GM12892 (cell line): ENCODE measurements around the gene ZFHX3.

Source experiments
- DNase-seq: peaks from one replicate; pipeline ENCODE4 v3.0.0; 2011; ENCODE audit not compliant: insufficient read length
- FAIRE-seq: peaks from 2 replicates; lab custom pipeline; 2011; peaks lifted over from hg19 to GRCh38; lab: Jason Lieb, UNC
- POLR2A ChIP-seq: IDR thresholded peaks from 2 replicates; pipeline ENCODE4 v1.6.1; 2011; ENCODE audit warnings: low read depth, low read length, control low read depth
- POLR2AphosphoS5 ChIP-seq: IDR thresholded peaks from 2 replicates; pipeline ENCODE4 v1.6.1; 2011; ENCODE audit warnings: low read depth, low read length, control low read depth
- TAF1 ChIP-seq: IDR thresholded peaks from 2 replicates; pipeline ENCODE4 v1.6.1; 2011; ENCODE audit warnings: low read depth, mild to moderate bottlenecking, control low read depth, low read length, borderline replicate concordance

Gene ZFHX3

GRCh38 chr16:72910875-72911274 is 137.1 kb downstream of the ZFHX3 start:
- DNase-seq (no peak), FAIRE-seq (no peak)
- no peak for TF ChIP-seq POLR2A
- no peak for TF ChIP-seq TAF1
- no peak for TF ChIP-seq POLR2AphosphoS5

- DNase-seq: no peak
- TF ChIP-seq POLR2AphosphoS5: no peak
- TF ChIP-seq TAF1: no peak
- no peak for TF ChIP-seq POLR2A
- no peak for FAIRE-seq
Observed at GRCh38 chr16:72910381-72910780, 137.5 kb downstream of the ZFHX3 start.

- no peak for FAIRE-seq
- TF ChIP-seq TAF1 (no peak), POLR2AphosphoS5 (no peak), POLR2A (no peak)
- DNase-seq: no peak
Observed at GRCh38 chr16:72909196-72909595, 138.7 kb downstream of the ZFHX3 start.

- FAIRE-seq (no peak), DNase-seq (no peak)
- TF ChIP-seq POLR2AphosphoS5 (no peak), POLR2A (no peak), TAF1 (no peak)
Observed at GRCh38 chr16:72908362-72909167, 139.4 kb downstream of the ZFHX3 start.

GRCh38 chr16:72905581-72905980 is 142.3 kb downstream of the ZFHX3 start:
- FAIRE-seq: no peak
- TF ChIP-seq POLR2AphosphoS5 (no peak), POLR2A (no peak), TAF1 (no peak)
- DNase-seq: no peak

- TF ChIP-seq POLR2AphosphoS5: no peak
- TF ChIP-seq POLR2A: no peak
- no peak for DNase-seq
- FAIRE-seq: no peak
Observed at GRCh38 chr16:72903176-72903575, 144.8 kb downstream of the ZFHX3 start.

GRCh38 chr16:72902206-72902605 is 145.7 kb downstream of the ZFHX3 start:
- TF ChIP-seq POLR2AphosphoS5: no peak
- no peak for TF ChIP-seq TAF1
- TF ChIP-seq POLR2A: no peak
- DNase-seq (no peak), FAIRE-seq (no peak)

- TF ChIP-seq POLR2AphosphoS5 (no peak), TAF1 (no peak), POLR2A (no peak)
- FAIRE-seq: no peak
Observed at GRCh38 chr16:72901000-72901627, 146.8 kb downstream of the ZFHX3 start.

GRCh38 chr16:72898216-72898825 is 149.6 kb downstream of the ZFHX3 start:
- DNase-seq (no peak), FAIRE-seq (no peak)
- no peak for TF ChIP-seq TAF1

More at GRCh38 chr16:72901000-72901627, 146.8 kb downstream of the ZFHX3 start:
- DNase-seq: no peak

GRCh38 chr16:72897707-72898106 is 150.2 kb downstream of the ZFHX3 start:
- DNase-seq (no peak), FAIRE-seq (no peak)
- TF ChIP-seq TAF1 (no peak), POLR2AphosphoS5 (no peak), POLR2A (no peak)

GRCh38 chr16:72896485-72897118 is 151.3 kb downstream of the ZFHX3 start:
- TF ChIP-seq POLR2AphosphoS5 (no peak), POLR2A (no peak)
- no peak for FAIRE-seq
- no peak for DNase-seq

- DNase-seq (no peak), FAIRE-seq (no peak)
- TF ChIP-seq POLR2AphosphoS5 (no peak), POLR2A (no peak), TAF1 (no peak)
Observed at GRCh38 chr16:72895951-72896350, 152.0 kb downstream of the ZFHX3 start.
